Jurkat, Clone E6-1 (cell line): ENCODE measurements around the gene MYOM1.

Experiments used
- DNase-seq: peaks from one replicate; pipeline ENCODE4 v3.0.0-alpha.2; 2011; ENCODE audit warnings: low read depth, low spot score
- H3K4me3 ChIP-seq: 2 replicates; pipeline ENCODE4 v1.5.1; 2011; ENCODE audit warnings: mild to moderate bottlenecking, low read length, control low read depth, moderate library complexity

The MYOM1 gene

GRCh38 chr18:3163968-3164367 is 55.8 kb downstream of the MYOM1 start:
- H3K4me3 ChIP-seq: no peak overlapping the region
- no peak for DNase-seq

- DNase-seq: no peak
Measured at GRCh38 chr18:3162181-3162580, 57.6 kb downstream of the MYOM1 start.

GRCh38 chr18:3159830-3160229 is 59.9 kb downstream of the MYOM1 start:
- DNase-seq: no peak
- no peak overlapping the region for H3K4me3 ChIP-seq

More at GRCh38 chr18:3162181-3162580, 57.6 kb downstream of the MYOM1 start:
- H3K4me3 ChIP-seq: no peak overlapping the region

- no peak for DNase-seq
- no peak overlapping the region for H3K4me3 ChIP-seq
Measured at GRCh38 chr18:3157606-3158005, 62.2 kb downstream of the MYOM1 start.

GRCh38 chr18:3157086-3157485 is 62.7 kb downstream of the MYOM1 start:
- H3K4me3 ChIP-seq: no peak overlapping the region

GRCh38 chr18:3156325-3156640 is 63.5 kb downstream of the MYOM1 start:
- DNase-seq: no peak
- H3K4me3 ChIP-seq: no peak overlapping the region

More at GRCh38 chr18:3157086-3157485, 62.7 kb downstream of the MYOM1 start:
- DNase-seq: no peak

- DNase-seq: no peak
- no peak overlapping the region for H3K4me3 ChIP-seq
Measured at GRCh38 chr18:3154214-3154613, 65.6 kb downstream of the MYOM1 start.

- H3K4me3 ChIP-seq: no peak overlapping the region
- DNase-seq: no peak
Measured at GRCh38 chr18:3153107-3153704, 66.6 kb downstream of the MYOM1 start.

GRCh38 chr18:3152294-3152693 is 67.5 kb downstream of the MYOM1 start:
- H3K4me3 ChIP-seq: no peak overlapping the region
- no peak for DNase-seq

GRCh38 chr18:3151399-3152264 is 68.1 kb downstream of the MYOM1 start:
- no peak overlapping the region for H3K4me3 ChIP-seq
- DNase-seq: peak; percentile 10

- DNase-seq: no peak
- H3K4me3 ChIP-seq: no peak overlapping the region
Measured at GRCh38 chr18:3150688-3151087, 69.1 kb downstream of the MYOM1 start.

- no peak overlapping the region for H3K4me3 ChIP-seq
- DNase-seq: no peak
Measured at GRCh38 chr18:3150274-3150673, 69.5 kb downstream of the MYOM1 start.

- no peak overlapping the region for H3K4me3 ChIP-seq
- DNase-seq: no peak
Measured at GRCh38 chr18:3148930-3149535, 70.7 kb downstream of the MYOM1 start.

GRCh38 chr18:3147935-3148554 is 71.7 kb downstream of the MYOM1 start:
- no peak for DNase-seq
- H3K4me3 ChIP-seq: no peak overlapping the region

- no peak overlapping the region for H3K4me3 ChIP-seq
- no peak for DNase-seq
Measured at GRCh38 chr18:3140986-3141639, 78.7 kb downstream of the MYOM1 start.

- no peak for DNase-seq
- H3K4me3 ChIP-seq: no peak overlapping the region
Measured at GRCh38 chr18:3140342-3140741, 79.4 kb downstream of the MYOM1 start.

- no peak overlapping the region for H3K4me3 ChIP-seq
- DNase-seq: no peak
Measured at GRCh38 chr18:3139406-3139805, 80.4 kb downstream of the MYOM1 start.

GRCh38 chr18:3138274-3138975 is 81.3 kb downstream of the MYOM1 start:
- no peak for DNase-seq
- no peak overlapping the region for H3K4me3 ChIP-seq

GRCh38 chr18:3135536-3135935 is 84.2 kb downstream of the MYOM1 start:
- H3K4me3 ChIP-seq: no peak overlapping the region
- no peak for DNase-seq
